Measurements from ENCODE around the gene PCED1B. TPM values are rescaled to one million over a fixed set of nuclear protein-coding genes. Genes with fewer than 3 reads are reported as not detected.
"Not testable (repeated sequence)": the region's sequence is repeated elsewhere in the genome, so short reads cannot be mapped to it uniquely, and the experiment has no call there.

The PCED1B gene
- total RNA-seq, 2 donors from 2014 or later: 1.1 to 1.9 TPM

GRCh38 chr12:47276621-47277309 lies 197.3 kb downstream of the PCED1B start:
- intact Hi-C loops (cut with DNase I): no loop called here
- DNase-seq (peak; percentile 45), ATAC-seq (peak; percentile 82 to 89)

GRCh38 chr12:47277972-47278448 lies 198.6 kb downstream of the PCED1B start:
- intact Hi-C loops (cut with DNase I): no loop called here
- DNase-seq: no peak
- peak in 1 of 2 donors; percentile 81 for ATAC-seq

- DNase-seq; ATAC-seq; intact Hi-C loops (cut with DNase I): not testable (repeated sequence)
Observed at GRCh38 chr12:47279758-47280157, 200.3 kb downstream of the PCED1B start.

- no peak for DNase-seq
- intact Hi-C loops (cut with DNase I): no loop called here
- ATAC-seq: no peak
Observed at GRCh38 chr12:47280543-47281300, 201.3 kb downstream of the PCED1B start.

GRCh38 chr12:47281667-47282171 lies 202.3 kb downstream of the PCED1B start:
- DNase-seq (no peak), ATAC-seq (peak; percentile 44 to 55)
- intact Hi-C loops (cut with DNase I): no loop called here

GRCh38 chr12:47282206-47282605 lies 202.8 kb downstream of the PCED1B start:
- intact Hi-C loops (cut with DNase I): no loop called here
- no peak for DNase-seq

More at GRCh38 chr12:47282206-47282605, 202.8 kb downstream of the PCED1B start:
- ATAC-seq: peak in 1 of 2 donors; percentile 78

Small RNA genes within 50 kb of the gene (microRNA-seq; reads per million reads assigned to microRNA genes)
- gene MIR4698: 0 reads per million in 2 donors

Other genes starting within 250 kb of the PCED1B start
- 1 to 10 TPM; 4.5 to 5.1 TPM for gene AMIGO2, start 338 bp downstream of the PCED1B start, total RNA-seq